GM18870 (cell line): ENCODE data around the gene ADPGK.
"Not testable (repeated sequence)": the region's sequence is repeated elsewhere in the genome, so short reads cannot be mapped to it uniquely, and the experiment has no call there.

ENCODE experiments used
- ATAC-seq: cut with Tn5 transposase; IDR thresholded peaks from one replicate; pipeline ENCODE4 v1.9.1; 2021; ENCODE audit warnings: moderate library complexity; ENCODE audit not compliant: unreplicated experiment

Gene ADPGK

DNA sequence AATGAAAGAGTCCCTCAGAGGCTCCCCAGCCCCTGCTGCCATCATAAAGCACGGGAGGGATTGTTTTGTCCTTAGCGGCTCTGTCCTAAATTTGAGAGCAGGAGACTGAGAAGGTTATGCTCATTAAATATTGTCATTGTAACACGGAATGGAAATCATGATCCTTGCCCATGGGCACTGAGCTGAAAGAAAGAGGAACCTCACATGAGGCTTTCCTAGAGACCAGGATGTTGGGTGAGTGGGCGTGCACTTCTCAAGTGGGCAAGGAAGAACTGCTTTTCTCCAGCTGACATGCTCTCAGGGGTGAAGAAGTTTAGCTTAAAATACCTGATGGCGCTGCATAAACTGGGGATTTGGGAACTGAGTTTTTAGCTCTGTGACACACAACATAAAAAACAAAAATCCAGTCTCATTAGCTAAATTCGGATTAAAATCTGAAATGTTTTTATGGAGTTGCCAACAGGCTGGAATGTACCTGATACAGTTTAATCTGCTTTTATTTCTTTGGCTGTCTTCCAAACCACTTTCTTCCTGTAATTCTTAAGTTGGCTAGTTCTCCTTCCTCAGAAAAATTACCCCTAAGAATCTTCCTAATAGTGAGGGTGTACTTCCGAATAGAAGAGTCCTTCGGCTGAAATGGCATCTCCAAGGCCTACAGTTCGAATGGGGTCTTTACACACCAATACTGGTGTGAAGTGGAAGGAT, 31.7 kb downstream of the ADPGK start:
- no peak for ATAC-seq

- no peak for ATAC-seq
These were observed 33.9 kb downstream of the ADPGK start for GRCh38 chr15:72749700-72750099.

- peak; percentile 83 for ATAC-seq
These were observed 43.3 kb downstream of the ADPGK start for GRCh38 chr15:72740219-72740618.

DNA sequence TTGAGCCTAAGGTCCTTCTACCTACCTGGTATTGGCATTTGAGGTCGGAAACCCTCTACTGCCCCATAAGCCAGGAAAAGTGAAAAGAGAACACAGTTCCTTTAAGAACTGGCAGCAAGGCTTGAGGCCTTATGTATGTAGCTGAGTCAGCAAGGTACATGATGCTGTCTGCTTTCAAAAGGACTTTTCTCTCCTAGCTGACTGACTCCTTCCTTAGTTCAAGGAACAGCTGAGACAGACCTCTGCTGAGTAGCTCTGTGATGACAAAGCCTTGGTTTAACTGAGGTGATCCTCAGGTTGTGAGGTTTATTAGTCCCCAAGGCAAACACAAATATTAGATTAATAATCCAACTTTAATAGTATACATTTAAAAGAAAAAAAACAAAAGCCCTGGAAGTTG, 45.8 kb downstream of the ADPGK start:
- no peak for ATAC-seq

- ATAC-seq = no peak
These were observed 46.5 kb downstream of the ADPGK start for GRCh38 chr15:72737061-72737460.

- no peak for ATAC-seq
These were observed 48.4 kb downstream of the ADPGK start for GRCh38 chr15:72735111-72735510.

GRCh38 chr15:72733941-72734738, 49.4 kb downstream of the ADPGK start:
- ATAC-seq = no peak

DNA sequence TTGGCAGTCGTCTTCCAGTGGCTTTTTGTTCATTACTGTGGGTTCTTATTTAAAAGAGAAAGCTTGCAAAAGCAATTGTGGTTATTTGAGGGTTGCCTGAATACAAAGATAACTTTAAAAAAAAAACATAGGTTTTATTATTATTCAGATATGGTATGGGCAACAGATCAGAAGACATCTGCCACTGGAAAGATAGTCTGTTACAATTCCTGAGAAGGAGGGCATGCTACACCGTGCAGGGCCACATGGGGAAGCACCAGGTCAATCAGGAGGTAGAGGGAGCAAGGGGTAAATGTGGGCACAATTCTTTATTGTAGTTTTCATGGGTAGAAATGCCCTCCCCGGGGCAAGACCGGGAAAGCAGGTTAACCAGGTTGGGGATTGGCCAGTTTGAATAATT, 51.0 kb downstream of the ADPGK start:
- no peak for ATAC-seq

- ATAC-seq = no peak
These were observed 51.5 kb downstream of the ADPGK start for GRCh38 chr15:72732086-72732485.

DNA sequence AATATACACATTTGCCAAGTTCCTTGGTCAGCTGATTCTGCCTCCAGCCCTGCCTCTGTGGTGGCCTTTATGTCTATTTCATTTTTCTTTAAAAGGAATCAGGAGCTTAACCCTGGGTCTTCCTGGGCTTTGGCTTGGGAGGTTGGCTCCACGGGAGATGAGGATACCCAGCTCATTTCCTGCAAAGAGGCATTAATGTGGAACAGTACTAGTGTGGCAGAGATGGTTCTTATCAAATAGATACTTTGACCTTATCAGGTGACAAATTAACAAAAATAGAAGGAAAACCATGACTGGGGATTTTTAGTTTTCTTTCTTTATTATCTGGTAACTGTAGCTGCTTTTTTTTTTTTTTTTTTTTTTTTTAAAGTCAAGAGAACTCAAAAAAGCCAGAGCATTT, 54.7 kb downstream of the ADPGK start:
- no peak for ATAC-seq

- not testable (repeated sequence) for ATAC-seq
These were observed 55.3 kb downstream of the ADPGK start for GRCh38 chr15:72728249-72728648.

DNA sequence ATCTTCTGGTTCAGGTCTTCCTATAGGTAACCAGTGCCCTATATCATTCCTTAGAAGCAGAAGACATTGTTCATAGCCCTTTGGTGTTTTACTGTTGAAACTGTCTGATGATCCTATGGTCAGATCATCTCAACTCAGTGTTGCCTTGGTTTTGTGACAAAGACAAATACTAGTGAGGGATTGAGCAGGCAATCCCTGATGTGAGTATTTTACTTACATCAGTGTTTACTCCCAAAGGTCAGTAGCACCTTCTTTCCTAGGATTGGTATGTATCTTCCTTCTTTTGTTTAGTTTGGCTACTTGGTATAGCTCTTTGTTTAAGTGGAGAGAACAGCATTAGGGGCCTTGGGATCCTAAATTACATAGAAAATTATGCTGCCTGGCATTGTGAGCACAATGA, 56.4 kb downstream of the ADPGK start:
- ATAC-seq = no peak

- not testable (repeated sequence) for ATAC-seq
These were observed 57.7 kb downstream of the ADPGK start for GRCh38 chr15:72725851-72726250.

- ATAC-seq = no peak
These were observed 58.1 kb downstream of the ADPGK start for GRCh38 chr15:72725446-72725845.

- ATAC-seq = no peak
These were observed 59.5 kb downstream of the ADPGK start for GRCh38 chr15:72724028-72724427.

DNA sequence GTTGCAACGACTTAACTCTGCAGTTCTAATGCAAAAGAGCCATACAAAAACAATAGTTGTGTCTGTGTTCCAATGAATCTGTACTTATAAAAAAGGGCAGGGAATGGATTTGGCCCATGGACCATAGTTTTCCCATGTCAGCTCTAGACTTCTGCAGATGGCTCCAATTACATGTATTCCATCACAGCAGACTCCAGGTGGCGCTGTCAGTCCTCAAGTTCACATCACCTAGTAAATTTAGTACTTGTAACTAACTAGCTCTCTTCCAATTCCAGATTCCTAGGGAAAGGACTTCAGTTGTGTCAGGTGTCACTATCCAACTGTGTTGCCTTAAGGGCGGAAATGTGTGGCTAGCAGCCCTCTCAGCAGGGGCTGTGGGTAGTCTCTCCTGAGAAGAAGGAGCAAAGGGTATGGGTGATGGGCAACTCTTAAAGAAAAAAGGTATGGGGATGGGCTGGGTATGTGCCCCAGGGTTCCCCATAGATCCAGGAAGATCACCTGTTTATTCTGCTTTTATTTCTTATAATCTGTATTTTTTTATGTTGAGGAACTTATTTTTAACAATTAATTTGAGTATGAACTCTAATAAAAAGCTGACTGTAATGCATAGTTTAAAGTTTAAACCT, 61.4 kb downstream of the ADPGK start:
- ATAC-seq = no peak

DNA sequence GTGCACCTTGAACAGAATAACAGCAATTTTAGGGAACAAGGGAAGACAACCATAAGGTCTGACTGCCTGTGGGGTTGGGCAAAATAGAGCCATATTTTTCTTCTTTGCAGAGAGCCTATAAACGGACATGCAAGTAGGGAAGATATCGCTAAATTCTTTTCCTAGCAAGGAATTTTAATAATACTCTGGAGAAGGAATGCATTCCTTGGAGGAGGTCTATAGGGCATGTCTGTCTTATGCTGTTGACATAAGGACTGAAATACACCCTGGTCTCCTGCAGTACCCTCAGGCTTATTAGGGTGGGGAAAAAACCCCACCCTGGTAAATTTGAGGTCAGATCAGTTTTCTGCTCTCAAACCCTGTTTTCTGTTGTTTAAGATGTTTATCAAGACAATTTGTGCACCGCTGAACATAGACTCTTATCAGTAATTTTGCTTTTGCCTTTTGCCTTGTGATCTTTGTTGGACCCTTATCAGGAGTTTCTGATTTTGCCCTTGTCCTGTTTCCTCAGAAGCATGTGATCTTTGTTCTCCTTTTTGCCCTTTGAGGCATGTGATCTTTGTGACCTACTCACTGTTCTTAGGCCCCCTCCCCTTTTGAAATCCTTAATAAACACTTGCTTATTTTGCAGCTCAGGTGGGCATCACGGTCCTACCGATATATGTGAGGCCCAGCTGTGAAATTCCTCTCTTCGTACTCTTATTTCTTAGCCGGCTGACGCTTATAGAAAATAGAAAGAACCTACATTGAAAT, 74.8 kb downstream of the ADPGK start:
- ATAC-seq = not testable (repeated sequence)

DNA sequence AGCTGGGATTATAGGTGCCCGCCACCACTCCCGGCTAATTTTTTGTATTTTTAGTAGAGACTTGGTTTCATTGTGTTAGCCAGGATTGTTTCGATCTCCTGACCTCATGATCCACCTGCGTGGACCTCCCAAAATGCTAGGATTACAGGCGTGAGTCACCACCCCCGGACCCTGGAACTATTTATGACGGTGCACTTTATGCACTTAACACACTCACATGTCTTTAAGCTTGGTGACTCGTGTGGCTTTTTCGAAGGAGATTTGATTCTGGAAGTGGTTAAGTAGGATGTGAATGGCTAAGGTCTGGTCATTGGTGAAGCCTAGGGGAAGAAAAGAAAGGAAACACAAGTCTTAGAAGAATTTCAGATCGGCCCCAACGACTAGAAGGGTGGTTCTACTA, 77.3 kb downstream of the ADPGK start:
- no peak for ATAC-seq
